AG09319 (cell line): ENCODE measurements around the gene SSU72.
"Not testable (repeated sequence)": the region's sequence is repeated elsewhere in the genome, so short reads cannot be mapped to it uniquely, and the experiment has no call there.

Experiments used
- DNase-seq: peaks from one replicate; pipeline ENCODE4 v3.0.0-alpha.2; 2010; ENCODE audit warnings: low read depth; ENCODE audit errors: extremely low read depth
- TF ChIP-seq, protein P1 (sequence below): IDR thresholded peaks from 2 replicates; pipeline ENCODE4 v1.5.1; 2011; ENCODE audit warnings: low read depth, mild to moderate bottlenecking, inconsistent platforms, low read length, moderate library complexity

The SSU72 gene

DNA sequence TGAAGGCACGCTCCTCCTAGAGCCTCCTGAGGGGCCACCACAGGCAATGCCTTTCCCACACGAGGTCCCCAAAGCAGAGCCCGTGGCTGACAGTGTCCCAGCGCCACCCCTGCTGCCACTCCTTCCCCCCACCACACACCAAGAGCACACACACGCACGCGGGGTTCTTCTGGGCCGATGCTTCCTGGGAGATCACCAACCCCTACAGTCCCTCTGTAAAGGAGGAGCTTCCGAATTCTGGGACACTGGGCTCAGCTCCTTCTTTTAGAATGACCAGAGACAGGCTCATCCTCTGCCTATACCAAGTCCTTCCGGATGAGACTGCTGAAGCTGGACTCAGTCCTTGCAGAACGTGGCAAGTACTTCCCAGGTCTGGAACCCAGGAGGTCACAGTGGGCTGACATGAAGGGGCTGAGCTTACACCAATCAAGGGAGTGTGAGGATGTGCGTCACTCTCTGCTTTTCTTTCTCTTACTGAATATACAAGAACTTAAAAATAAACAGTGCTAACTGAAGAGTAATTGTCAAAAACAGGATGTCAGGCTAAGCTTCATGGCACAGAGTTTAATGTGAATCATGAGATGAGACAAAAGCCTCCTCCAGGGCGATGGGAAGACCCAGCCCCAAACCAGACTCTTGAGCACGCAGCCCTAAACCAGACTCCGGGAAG, 12.7 kb downstream of the SSU72 start:
- no peak for DNase-seq
- TF ChIP-seq, protein P1, sequence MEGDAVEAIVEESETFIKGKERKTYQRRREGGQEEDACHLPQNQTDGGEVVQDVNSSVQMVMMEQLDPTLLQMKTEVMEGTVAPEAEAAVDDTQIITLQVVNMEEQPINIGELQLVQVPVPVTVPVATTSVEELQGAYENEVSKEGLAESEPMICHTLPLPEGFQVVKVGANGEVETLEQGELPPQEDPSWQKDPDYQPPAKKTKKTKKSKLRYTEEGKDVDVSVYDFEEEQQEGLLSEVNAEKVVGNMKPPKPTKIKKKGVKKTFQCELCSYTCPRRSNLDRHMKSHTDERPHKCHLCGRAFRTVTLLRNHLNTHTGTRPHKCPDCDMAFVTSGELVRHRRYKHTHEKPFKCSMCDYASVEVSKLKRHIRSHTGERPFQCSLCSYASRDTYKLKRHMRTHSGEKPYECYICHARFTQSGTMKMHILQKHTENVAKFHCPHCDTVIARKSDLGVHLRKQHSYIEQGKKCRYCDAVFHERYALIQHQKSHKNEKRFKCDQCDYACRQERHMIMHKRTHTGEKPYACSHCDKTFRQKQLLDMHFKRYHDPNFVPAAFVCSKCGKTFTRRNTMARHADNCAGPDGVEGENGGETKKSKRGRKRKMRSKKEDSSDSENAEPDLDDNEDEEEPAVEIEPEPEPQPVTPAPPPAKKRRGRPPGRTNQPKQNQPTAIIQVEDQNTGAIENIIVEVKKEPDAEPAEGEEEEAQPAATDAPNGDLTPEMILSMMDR: no peak

DNA sequence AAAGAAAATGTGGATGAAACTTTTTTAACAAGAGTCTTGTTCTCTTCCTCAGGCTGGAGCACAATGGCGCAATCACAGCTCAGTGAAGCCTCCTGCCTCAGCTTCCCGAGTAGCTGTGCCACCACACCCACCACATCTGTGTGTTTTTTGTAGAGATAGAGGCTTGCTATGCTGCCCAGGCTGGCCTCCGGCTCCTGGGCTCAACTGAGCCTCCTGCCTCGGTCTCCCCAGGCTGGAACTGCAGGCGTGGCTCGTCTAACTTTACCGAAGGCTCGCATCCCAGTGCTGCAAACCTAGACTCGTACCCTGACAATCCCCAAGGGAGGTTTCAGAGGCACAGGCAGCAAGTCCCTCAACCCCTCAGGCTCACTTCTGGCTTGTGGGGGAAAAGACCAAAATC, 14.5 kb downstream of the SSU72 start:
- TF ChIP-seq, protein P1: no peak
- no peak for DNase-seq

DNA sequence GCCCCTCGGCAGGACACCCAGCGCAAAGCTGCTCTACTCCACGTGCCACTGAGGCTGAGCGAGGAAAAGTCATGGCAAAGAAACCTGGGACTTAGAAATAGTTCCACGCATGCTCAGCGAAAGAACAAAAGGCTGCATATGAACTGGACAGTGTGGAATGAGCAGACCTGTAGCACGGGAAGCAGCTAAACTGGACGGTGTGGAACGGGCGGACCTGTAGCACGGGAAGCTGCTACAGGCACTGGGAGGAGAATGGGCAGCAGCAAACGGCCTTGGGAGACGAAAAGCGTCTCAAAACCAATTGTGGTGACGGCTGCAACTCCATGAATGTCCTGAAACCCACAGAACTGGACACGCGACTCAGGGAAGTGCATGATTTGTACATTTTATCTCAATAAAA, 15.6 kb downstream of the SSU72 start:
- TF ChIP-seq, protein P1: no peak

DNA sequence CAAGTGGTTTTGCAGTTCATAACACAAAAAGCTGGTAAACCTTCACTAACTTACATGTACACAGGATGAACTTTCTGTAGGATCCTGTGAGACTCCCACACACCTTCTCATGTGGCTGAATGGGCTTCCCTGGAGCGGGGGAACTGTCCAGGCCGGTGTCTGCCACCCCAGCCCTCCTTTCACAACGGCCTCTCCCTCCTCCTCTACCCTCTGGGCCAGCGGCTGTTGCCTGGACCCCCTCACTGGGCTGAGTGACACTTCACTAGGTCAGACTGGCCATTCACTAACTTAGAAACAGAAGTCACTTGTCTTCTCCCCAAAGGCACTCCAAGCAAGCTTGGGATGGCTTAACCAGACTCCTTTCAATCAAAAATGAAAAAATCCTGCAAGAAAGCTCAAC, 16.1 kb downstream of the SSU72 start:
- TF ChIP-seq, protein P1: no peak
- DNase-seq: no peak

More for the DNA sequence above, 15.6 kb downstream of the SSU72 start:
- DNase-seq: no peak

DNA sequence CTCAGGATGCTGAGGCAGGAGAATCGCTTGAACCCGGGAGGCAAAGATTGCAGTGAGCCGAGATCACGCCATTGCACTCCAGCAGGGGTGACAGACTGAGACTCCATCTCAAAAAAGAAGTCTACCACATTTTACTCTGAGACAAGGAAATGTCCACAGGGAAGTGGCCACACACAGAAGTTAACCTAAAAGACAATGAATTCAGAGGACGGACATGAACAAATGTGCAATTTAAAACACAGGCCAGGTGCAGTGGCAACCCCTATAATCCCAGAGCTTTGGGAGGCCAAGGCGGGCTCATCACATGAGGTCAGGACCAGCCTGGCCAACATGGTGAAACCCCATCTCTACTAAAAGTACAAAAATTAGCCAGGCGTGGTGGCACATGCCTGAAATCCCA, 17.0 kb downstream of the SSU72 start:
- not testable (repeated sequence) for DNase-seq

DNA sequence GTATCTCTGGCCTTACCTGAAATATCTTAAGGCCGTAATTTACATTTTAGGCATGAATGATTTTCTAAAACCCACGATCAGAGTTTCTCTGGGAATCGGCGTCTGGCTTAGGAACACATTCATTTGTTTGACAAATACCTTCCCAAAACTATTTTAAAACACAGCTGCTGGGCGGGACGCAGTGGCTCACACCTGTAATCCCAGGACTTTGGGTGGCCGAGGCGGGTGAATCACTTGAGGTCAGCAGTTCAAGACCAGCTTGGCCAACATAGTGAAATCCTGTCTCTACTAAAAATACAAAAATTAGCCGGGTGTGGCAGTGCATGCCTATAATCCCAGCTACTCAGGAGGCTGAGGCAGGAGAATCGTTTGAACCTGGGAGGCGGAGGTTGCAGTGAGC, 17.7 kb downstream of the SSU72 start:
- DNase-seq: not testable (repeated sequence)

DNA sequence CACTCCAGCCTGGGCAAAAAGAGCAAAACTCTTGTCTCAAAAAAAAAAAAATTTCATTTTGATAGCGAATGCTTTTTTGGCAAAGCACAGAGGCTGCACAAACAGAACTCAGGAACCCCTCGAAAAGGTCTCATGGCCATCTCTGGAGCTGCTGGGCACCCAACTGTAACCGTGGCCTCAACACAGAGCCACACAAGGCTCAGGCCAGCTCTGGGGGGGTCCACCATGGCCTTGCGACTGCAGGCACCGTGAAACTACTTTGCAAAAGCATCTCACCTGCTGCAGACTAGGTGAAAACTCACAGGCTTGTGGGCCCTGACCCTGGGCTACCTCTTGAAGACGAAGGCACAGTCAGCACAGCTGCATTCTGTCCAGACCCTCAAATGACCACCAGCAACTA, 18.2 kb downstream of the SSU72 start:
- TF ChIP-seq, protein P1: no peak
- DNase-seq: no peak

DNA sequence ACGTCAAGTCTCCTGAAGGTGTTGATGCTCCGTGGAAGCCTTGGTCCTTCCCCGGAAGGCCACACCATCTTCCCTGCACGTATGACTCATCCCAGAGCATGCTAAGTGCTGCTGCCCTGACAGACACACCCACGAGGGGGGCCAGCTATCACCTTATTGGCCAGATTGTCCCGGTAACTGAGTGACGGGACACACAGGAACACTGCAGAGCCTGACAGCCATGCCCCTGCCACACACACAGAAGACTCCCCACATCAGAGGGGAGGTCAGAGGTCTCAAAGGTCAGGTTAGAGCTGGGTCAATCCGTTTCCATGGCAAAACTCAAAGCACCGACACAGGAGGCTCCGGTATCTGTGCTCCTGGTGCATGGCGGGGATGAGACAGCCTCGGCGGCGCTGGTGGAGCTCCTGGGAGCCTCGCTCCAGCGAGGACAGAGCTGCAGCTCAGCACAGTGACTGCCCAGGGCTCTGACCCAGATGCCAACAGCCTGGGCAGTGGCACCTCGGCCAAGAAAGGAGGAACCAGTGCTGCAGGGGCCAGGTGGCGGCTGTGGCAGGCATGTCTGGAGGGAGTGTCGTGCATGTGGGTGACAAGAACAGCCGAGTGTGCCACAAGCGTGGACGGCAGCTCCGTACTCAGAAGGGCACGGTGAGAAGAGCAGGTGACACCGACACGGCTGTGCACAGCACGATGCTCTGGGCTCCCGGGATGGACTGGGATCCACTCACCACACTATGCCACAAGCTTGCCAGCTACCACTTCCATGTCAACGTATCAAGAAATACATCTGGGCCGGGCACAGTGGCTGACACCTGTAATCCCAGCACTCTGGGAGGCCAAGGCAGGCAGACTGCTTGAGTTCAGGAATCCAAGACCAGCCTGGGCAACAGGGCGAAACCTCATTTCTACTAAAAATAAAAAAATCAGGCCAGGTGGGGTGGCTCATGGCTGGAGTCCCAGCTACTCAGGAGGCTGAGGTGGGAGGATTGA, 19.4 kb downstream of the SSU72 start:
- TF ChIP-seq, protein P1: no peak
- no peak for DNase-seq
